HG02571 (cell line): ENCODE data around the gene PPP1R26.
"Not testable (repeated sequence)": the region's sequence is repeated elsewhere in the genome, so short reads cannot be mapped to it uniquely, and the experiment has no call there.

Source experiments
- ATAC-seq: cut with Tn5 transposase; IDR thresholded peaks from one replicate; pipeline ENCODE4 v1.9.1; 2021; ENCODE audit warnings: mild to moderate bottlenecking, moderate library complexity; ENCODE audit not compliant: unreplicated experiment

The PPP1R26 gene

DNA sequence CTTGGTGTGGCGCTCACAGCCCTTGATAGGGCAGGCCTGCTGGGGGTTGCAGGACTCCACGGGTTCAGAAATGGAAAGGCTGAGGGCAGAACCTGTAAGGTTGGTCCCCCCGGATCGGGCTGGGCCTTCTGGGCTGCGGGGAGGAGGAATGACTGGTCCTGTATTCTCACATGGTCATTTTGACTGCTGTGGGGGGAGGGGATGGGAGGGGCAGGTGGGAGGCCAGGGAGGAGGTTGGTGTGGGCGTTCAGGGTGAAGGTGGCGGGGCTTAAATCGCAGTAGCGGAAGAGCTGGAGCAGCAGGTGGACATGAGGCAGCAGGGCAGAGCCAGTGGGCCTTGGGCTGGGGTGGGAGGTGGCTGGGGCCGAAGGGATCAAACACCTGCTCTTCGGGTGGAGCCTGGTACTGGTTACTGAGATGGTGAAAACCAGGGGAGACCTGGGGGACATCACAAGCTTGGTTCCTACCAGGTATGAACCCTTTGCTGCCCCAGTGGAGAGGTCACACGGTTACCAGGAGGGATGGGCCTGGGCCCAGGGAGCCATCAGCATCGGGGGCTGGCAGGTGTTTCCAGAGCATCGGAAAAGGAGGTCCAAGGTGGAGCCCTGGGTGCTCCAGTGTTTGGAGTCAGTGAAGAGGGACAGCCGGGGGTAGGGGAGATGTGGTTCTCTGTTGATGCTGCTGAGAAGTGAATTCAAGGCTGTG is 22.7 kb downstream of the PPP1R26 start:
- ATAC-seq = no peak

DNA sequence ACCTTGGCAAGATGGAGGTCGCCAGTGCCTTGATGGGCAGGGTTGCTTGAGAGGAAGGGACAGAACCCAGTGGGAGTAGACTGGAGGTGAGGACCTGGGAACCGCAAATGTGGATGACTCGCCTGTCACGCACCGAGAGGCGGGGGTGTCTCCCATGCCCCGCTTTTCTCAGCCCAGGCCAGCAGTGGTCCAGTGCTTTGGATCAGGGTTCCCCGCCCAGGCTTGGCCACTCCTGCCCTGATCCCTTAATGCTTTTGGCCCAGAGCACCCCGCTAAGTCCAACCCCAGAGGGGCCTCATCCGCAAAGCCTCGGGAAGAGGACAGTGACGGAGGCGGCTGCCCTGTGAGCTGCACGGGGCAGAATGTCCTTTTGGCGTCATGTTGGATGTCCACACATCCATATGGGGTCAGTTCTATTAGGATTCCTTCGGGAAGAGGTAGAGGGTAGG is 23.3 kb downstream of the PPP1R26 start:
- no peak for ATAC-seq

DNA sequence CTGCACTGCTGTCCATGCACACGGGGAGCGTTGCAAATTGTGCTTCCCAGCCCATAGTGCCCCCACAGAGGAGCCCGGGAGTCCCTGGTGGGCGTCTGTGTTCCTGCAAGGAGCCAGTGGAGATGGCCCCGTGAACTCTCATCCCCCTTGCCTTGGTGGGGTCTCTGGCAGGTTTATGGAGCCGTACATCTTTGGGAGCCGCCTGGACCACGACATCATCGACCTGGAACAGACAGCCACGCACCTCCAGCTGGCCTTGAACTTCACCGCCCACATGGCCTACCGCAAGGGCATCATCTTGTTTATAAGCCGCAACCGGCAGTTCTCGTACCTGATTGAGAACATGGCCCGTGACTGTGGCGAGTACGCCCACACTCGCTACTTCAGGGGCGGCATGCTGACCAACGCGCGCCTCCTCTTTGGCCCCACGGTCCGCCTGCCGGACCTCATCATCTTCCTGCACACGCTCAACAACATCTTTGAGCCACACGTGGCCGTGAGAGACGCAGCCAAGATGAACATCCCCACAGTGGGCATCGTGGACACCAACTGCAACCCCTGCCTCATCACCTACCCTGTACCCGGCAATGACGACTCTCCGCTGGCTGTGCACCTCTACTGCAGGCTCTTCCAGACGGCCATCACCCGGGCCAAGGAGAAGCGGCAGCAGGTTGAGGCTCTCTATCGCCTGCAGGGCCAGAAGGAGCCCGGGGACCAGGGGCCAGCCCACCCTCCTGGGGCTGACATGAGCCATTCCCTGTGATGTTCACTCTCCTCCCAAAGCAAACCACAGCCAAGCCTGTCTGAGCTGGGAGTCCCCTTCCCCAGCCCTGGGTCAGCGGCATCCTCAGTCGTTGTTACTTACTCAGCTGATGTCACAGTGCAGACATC is 24.0 kb downstream of the PPP1R26 start:
- ATAC-seq = no peak

DNA sequence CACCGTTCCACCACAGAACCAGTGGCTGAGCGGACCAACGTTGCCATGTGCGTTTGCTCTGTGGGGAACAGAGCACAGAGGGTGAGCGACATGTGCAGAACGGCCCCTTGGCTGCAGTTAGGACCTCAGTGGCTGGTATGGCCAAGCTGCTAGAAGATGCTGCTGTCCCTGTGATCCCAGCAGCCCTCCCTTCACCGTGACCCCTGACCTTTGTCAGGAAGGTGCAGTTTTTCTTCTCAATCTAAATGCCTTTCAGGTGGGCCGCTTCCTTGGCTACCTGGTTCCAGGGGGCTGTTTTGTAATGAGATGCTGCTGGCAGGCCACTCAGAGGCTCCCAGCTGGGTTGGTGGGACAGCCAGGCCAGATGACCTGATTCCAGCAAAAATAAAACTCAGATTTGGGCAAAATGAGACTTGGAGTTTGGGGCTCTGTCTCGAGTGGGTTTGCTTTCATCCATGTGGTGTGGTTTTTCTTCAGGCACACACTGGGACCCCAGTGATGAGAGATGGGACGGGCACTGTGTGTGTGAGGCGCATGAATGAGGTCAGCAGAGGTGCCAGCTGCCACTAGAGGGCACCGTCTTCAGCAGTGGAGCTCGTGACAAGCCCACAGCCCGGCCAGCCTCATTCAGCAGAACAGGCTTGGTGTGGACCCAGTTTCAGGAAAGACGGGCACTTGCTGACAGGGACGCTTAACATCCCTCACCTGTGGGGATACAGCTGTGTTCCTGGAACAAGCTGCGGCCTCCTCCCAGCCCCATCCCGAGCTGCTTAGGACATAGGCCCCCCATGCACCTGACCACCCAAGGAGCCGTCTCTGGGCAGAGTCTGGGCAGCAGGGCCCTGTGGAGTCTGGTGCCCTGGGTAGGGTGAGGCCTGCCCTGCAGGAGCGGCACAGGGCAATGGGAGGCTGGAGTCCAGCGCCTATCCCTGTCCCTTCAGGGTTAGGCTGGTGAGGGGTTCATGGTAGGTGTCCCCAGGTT is 25.0 kb downstream of the PPP1R26 start:
- no peak for ATAC-seq

DNA sequence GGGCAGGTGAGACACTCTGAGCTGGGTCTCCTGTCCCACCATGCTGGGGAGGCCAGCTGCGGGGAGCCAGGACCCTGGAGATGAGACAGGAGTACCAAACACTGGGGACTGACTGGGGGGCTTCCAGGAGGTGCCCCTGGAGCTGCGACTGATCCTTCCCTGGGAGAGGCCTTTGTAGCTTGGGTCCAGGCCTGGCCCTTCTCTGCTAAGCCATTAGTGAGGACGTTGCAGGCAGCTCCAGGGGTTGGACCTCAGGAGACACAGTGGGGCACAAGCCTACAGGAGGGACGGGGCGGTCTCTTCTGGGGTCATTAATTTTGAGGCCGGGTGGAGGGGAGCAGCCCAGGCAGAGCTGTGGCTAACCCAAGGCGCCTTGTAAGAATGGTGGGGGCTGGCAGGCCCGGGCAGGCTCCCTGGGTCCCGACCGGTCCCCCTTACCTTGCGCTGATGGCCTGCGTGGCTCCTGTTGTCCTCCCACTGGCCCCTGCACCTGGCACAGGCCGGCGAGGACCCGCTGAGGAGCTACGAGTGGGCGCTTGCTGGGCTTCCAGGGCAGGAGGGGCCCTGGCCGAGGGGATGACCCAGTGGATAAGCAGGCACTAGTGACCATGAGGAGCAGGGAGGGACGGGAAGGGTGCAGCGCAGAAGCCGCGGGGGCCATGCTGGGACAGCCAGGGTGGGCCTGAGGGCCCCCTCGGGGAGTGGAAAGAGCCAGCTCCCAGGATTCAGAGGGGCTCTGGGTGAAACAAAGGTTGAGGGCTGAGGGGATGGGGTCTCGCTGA is 26.0 kb downstream of the PPP1R26 start:
- ATAC-seq = no peak

DNA sequence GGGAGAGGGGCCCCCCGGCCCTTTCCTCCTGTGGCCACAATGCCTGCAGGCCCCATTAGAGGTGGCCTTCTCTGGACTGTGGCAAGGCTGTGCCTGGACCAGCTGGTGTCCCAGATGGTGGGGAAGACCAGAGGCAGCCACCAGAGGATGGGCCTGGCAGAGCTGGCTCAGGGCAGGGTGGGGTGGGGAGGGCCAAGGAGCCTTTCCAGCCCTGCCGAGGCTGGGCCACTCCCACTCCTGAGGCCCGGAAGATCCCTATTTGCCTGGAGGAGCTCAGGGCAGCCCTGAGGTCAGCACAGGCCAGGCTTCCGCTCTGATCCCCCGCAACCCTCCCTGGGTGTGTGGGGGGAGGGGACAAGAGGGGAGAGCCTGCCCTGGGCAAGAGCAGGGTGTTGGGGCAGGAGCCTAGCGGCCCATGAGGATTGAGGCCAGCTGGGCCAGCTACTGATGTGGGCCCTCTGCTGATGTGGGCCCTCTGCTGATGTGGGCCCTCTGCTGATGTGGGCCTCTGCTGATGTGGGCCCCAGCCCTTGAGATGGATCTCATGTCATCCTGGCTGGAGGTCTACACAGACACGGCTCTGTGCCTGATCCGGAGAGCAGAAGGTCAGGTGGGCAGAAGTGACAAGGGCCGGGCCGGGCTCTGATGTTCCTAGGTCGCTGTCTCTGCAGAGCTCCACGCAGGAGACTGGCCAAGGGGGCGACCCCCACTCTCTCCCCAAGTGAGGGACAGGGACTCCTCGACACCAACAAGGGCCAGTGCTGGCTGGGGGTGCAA is 26.9 kb downstream of the PPP1R26 start:
- no peak for ATAC-seq

DNA sequence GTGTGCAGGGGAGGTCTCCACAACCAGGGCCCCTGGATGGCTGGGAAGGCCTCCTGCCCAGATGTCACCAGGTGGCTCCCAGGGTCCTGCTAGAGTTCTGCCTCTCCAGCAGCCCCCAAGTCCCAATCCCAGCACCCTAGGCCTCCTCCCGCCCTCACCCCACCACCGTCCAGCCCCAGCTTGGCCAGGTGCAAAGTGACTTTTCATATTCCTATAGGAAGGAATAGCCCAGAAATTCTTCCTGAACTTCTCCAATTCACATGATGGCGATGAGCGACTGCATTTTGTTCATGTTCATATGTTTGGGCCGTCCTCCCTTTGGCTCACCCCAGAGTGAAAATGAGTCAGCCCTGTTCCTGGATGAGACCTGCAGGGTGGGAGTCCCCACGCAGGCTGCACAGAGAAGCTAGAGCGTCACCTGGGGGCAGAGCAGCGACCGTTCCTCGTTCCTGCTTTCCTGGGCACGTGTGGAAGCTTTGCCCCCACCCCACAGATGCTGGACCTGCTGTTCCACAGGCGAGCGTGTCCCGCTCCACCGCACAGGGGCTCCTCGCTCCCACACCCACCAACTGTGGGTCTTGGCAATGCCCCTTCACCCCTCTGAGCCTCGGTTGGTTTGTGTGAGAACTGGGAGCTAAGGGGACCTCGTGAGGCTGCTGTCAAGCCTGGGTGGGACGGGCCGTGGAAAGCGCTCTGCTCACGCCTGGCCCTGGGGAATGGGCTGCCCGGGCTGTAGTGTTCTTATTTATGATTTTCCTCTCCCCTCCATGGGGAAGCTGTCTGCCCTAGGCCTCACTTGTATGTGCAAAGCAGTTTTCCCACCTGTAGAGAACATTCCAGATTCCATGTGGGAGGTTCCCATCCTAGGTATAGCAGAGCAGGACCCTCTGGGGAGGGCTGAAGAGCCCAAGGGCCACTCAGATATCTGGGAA is 27.8 kb downstream of the PPP1R26 start:
- ATAC-seq = no peak

DNA sequence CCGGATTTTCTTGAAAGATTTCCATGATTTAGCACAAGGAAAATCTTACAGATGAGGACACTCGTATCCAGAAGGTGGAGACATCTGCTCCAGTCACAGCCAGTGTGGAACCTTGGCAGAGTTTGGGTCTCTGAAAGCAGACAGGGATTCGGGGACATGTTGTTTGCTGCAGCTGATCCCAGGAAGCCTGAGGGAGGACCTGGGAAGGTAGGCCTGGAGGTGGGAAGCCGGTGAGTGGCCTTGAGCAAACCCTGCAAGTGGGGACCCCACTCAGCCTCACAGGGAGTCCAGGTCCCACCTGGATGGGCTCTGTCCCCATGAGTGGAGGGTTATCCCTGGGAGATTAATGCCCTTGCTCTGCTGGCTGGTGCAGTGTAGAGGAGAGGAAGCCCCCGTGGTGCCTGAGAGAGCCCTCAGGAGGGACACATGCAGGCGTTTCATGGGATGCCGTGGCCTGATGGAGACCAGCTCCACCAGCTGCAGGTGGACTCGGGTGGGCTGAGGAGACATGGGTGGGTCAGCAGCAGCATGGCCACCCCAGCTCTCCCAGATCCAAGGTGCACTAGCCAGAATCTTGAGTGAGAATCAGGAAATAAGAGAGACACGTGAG is 28.7 kb downstream of the PPP1R26 start:
- no peak for ATAC-seq

DNA sequence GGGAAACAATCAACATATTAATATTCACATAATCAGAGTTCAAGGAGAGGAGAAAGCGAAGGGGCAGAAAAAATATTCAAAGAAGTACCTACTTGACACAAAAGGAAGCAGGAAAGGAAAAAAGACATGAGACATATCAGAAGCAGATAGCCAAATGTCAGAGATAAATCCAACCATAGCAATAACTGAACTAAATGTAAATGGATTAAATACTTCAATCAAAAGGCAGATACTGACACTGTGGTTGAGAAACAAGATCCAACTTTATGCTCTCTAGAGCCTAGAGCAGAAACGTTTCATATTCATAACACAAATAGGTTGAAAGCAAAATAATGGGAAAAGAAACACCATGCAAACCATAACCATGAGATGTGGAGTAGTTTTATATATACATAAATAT is 29.9 kb downstream of the PPP1R26 start:
- no peak for ATAC-seq

DNA sequence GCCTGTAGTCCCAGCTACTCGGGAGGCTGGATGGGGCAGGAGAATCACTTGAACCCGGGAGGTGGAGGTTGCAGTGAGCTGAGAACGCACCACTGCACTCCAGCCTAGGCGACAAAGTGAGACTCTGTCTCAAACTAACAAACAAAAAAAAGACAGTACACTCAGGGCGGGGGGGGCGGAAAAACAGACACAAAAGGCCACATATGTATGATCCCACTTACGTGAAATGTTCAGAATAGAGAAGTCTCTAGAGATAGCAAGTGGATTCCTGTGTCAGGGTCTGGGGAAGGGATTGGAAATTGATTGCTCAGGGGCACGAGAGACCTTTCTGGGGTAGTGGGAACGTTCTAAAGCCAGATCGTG is 32.6 kb downstream of the PPP1R26 start:
- ATAC-seq = no peak

DNA sequence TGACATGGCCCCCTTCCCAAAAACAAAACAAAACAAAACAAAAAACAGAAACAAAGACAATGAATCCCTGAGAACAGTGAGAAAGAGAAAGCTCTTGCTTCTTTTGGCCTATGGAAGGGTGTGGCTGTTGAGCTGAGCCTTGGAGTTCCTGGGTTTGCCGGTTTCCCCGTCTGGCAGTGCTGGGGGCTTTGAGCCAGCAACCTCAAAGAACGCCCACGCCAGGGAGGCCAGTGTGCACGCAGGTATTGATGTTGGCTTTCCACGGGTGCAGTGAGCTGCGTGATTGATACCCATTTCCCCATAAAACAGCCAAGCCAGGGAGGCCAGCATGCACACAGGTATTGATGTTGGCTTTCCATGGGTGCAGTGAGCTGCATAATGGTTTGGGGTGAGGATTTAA is 33.3 kb downstream of the PPP1R26 start:
- no peak for ATAC-seq

DNA sequence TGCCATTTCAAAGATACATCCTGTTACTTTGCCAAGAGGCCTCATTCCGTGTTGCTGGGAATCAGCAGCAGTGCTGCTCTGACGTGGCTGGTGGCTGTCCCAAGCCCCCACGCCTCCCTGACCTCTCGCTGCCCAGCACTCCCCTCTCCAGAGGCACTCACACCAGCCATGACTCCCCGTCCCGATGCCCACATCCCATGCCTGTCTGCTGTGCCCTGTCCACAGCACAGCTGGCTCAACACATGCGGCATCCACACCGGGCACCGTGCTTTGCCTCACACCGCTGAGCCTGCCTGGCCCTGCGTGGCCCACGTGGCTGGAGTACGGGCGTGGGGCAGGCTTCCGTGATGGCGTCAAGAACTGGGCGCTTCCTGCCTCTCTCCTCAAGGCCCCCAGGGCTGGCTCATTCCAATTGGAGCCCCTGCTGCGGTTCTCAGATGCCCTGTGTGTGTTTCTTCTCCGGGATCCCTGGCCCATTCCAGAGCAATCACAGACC is 33.8 kb downstream of the PPP1R26 start:
- no peak for ATAC-seq

DNA sequence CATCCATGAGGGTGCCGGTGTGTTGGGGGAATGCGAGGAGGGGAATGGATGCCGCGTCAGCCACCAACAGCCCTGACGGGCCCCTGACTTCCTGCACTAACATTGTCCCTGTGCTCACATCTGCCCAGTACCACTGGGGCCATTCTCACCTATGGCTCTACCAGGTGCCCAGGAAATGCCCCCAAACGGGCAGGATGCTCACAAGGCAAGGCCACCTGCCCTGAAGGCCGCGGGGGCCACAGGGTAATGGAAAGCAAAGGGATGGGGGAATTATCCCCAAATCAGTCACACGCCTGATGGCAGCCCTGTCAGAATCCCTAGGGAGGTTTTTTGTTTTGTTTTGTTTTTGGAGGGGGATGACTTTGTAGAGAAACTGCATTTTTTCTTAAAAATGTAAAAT is 34.3 kb downstream of the PPP1R26 start:
- not testable (repeated sequence) for ATAC-seq

DNA sequence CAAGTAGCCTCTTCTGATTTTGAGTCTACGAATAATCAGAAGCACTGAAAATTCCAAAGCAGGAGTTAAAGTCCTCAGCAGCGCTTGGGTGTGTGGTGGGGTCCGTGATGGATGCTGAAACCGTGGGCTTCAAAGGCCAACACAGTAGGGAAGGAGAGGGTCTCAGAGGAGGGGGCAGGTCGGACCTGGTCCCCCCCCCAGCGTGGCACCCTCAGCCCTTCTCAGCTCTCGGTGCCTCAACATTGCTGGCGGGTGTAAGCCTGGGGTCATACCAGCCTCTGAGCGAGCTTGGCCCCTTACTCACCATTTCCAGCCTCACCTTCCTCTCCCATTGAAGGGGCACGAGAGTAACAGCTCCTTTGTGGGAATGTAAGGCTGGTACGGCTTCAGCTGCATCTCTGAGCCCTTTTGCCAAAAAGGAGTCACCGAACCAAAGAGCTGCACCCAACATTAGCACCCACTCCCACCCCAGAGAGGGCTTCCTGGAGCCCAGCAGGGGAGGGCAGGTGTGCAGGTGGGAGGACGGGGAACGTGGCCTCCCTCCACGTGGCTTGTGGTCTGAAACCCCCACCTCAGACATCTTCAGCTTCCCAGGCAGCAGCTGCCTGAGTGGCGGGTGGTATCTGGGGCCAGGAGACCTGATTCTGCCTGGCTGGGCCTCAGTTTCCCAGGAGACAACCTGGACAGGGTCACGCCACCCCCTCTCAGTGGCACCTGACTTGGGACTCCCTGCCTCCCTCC is 34.9 kb downstream of the PPP1R26 start:
- ATAC-seq = no peak

DNA sequence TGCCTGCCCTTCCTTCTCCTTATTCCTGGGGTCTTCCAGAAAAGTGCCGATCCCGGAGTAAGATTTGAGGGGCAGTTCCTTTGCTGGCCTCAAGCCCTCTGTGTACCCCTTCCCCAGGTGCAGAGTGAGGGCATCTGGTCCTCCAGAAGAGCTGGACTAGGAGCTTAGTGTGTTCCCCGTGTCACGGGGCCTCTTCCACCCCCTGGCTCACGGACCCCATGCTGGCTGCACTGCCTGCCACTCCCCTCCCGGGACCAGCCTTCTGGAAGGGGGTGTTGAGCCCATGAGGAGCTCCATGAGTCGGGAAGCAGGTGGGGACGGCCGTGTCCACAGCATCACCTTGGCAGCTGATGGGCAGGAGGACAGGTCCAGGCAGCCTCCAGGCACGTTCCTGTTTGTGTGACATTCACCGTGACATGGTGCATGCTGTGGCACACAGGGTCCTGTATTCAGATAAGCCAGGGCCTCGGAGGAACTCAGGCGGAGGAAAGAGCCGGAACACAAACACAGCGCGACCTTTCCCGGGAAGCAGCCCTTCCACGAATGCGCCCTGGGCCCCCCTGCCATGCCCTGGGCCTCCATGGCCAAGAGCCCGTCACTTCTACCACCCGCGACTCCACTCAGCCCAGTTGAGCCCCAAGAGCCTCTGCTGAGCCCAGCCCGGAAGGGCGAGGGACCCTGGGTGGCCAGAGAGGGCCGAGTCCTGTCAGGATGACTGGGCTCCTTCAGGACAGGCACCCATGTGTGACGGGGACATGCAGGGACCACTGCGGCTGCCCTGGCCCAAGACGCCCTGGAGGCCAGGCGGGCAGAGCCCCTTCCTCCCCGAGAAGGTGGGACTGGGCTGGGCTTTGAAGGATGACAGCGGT is 35.7 kb downstream of the PPP1R26 start:
- ATAC-seq = no peak

DNA sequence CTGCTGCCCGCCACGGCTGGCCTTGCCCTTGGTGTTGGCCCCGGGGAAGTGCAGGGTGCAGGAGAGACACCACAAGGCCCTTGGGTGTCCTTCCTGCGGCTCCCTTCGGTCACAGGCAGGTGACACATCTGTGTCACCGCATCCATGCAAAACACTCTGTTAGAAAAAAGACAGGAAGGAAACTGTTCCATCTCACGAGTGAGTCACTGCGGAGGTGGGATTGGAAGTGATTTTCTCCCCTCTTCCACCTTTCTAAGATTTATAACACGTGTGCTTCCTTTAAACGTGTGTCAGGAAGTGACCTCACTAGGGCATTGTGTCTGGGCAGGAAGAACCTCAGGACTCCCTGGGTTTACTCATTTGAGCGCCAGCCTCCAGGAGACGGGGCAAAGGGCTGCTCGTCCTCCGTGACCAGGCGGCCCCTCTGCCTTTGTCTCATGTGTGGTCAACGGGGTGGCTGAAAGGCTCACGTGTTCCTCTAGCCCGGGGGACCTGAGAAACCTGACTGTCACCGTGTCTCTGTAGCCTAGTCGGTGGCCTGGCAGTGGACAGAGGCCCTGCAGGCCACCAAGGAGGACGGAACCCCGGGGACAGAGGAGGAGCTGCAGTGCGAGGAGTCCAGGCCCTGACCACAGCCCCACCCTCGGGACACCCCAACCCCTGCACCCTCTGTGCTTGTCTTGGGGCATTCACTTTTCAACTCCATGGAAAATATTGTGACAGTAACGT is 36.7 kb downstream of the PPP1R26 start:
- ATAC-seq = no peak
